Esophagus muscularis mucosa (tissue), 4 donors: ENCODE measurements around the gene CHSY3. TPM values are rescaled to one million over a fixed set of nuclear protein-coding genes. Genes with fewer than 3 reads are reported as not detected.

ENCODE experiments used
- DNase-seq: peaks from one replicate; pipeline ENCODE4 v3.0.0-alpha.2; 2017; ENCODE audit errors: extremely low spot score
- H3K27ac ChIP-seq, 4 donors: fragments of 200-600 bp; sonication (generic); replicated peaks in 1 of 4; 1 replicate in 3 of 4; 2 replicates in 1 of 4; pipeline ENCODE4 v1.5.1; 2016 to 2019; ENCODE audit warnings: mild to moderate bottlenecking in 1 of 4
- H3K27me3 ChIP-seq, 4 donors: fragments of 200-600 bp; sonication (generic); one replicate each; pipeline versions ENCODE4 v1.5.1 to v1.6.0; 2016 to 2019
- H3K36me3 ChIP-seq, 4 donors: fragments of 200-600 bp; sonication (generic); one replicate each; pipeline ENCODE4 v1.5.1; 2016 to 2019
- H3K4me1 ChIP-seq, 4 donors: fragments of 200-600 bp; sonication (generic); one replicate each; pipeline ENCODE4 v1.5.1; 2016 to 2019
- H3K4me3 ChIP-seq, 4 donors: fragments of 200-600 bp; sonication (generic); 1 replicate in 2 of 4; 2 replicates in 2 of 4; pipeline ENCODE4 v1.5.1; 2016 to 2019; ENCODE audit warnings: mild to moderate bottlenecking in 4 of 4, moderate library complexity in 1 of 4
- H3K9me3 ChIP-seq, 4 donors: fragments of 200-600 bp; sonication (generic); 1 replicate in 3 of 4; 2 replicates in 1 of 4; pipeline ENCODE4 v1.5.1; 2016 to 2019
- CTCF ChIP-seq, 3 experiments: fragments of 200-600 bp in 2 of 3; fragments of 450-650 bp in 1 of 3; sonication (generic) in 2 of 3; IDR thresholded peaks; one replicate each; pipeline ENCODE4 v1.5.1; 2017 to 2019; ENCODE audit warnings: antibody characterized with exemption in 3 of 3, mild to moderate bottlenecking in 2 of 3, moderate library complexity in 1 of 3
- EP300 ChIP-seq: sonication (generic); formaldehyde crosslinking; IDR thresholded peaks from one replicate; pipeline ENCODE4 v1.6.1; 2017; ENCODE audit warnings: antibody characterized with exemption
- POLR2A ChIP-seq: fragments of 450-650 bp; IDR thresholded peaks from one replicate; pipeline ENCODE4 v1.6.1; 2017; ENCODE audit warnings: antibody characterized with exemption, moderate library complexity, mild to moderate bottlenecking, low read depth
- POLR2AphosphoS5 ChIP-seq, 2 donors: sonication (generic); formaldehyde crosslinking; IDR thresholded peaks; one replicate each; pipeline ENCODE4 v1.6.1; 2017; ENCODE audit warnings: antibody characterized with exemption in 2 of 2
- WGBS: methylation state at CpG from one replicate; pipeline ENCODE4 v1.1.5; 2018; 5-methylcytosine and 5-hydroxymethylcytosine counted together
- intact Hi-C: fragments of 100-400 bp; cut with DNase I; formaldehyde crosslinking; loops from one replicate; pipeline ENCODE4 v1.15.1; 2023
- total RNA-seq, 4 donors: library from RNA; depleted of rRNA; stranded (reverse); fragments of >200 nt; gene quantifications; one replicate each; pipeline versions ENCODE4 v1.1.0 to v1.2.1, GENCODE V29; 2016

CHSY3 gene
- total RNA-seq, 4 donors from 2014 or later: 1.2 to 2.1 (median 1.7) TPM

DNA sequence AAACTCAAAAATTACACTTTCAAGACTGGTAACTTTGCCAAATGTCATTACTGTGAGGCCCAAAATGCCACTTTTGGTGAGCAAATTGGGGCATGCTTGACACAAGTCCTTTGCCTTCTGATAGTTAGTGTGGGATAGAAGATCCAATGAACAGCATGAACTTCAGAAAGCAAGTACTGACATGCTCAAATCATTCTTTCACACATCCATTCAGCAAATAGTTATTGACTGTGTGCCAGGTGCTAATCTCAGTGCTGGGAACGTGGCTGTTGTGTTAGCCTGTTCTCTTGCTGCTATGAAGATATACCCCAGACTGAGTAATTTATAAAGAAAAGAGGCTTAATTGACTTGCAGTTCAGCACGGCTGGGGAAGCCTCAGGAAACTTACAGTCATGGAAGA lies 247.0 kb downstream of the CHSY3 start:
- WGBS: 36% methylated on average over 2 of the region's 2 CpGs
- Histone ChIP-seq H3K4me3 (no peak overlapping the region), H3K36me3 (no peaks in the 10 kb centered on the region), H3K9me3 (no peaks in the 10 kb centered on the region), H3K27ac (no peak overlapping the region), H3K27me3 (no peaks in the 10 kb centered on the region), H3K4me1 (peaks cover 0 to 16% (median 12%) of the 10 kb centered on the region in 4 donors)
- intact Hi-C loops: no loop called here
- no peak for TF ChIP-seq CTCF (IDR thresholded peaks at IDR 0.05)
- TF ChIP-seq POLR2AphosphoS5 (IDR thresholded peaks at IDR 0.05): no peak
- no peak for TF ChIP-seq EP300
- TF ChIP-seq POLR2A: no peak
- no peak for DNase-seq

DNA sequence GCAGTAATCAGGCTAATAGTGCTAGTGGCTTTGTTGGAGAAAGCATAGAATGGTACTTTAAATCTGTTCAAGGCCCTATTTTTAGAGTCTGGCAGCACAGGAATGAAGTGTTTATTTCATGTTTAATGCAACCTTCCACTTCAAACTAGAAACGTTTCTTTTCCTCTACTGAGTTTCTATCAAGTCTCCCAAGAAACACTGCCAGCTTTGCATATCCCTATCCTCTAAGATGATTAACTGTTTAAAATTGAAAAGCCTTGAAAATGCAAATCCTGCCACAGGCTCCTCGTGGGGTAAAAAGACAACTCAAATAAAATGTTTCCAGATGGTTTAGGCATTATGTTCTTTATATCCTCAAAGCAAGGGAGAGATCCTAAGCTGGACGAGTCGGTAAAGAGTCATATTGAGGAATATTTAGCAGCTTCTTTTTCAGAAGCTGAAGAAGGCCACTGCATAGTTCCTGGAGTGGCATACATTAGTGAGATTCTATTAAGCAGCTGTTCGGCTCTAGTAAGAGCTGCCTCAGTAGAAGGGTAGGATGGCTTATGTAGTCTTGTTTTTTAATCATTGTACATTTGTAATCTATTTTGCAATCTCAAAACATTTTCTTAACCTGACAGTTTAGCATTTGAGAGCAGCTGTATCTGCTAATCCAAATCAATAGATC lies 251.2 kb downstream of the CHSY3 start:
- Histone ChIP-seq H3K9me3 (no peaks in the 10 kb centered on the region), H3K4me3 (no peak overlapping the region), H3K27me3 (no peaks in the 10 kb centered on the region), H3K36me3 (no peaks in the 10 kb centered on the region), H3K4me1 (peaks cover 0 to 21% (median 12%) of the 10 kb centered on the region in 4 donors), H3K27ac (peak overlapping the region in 1 of 4 donors; percentile 16)
- DNase-seq: no peak
- no peak for TF ChIP-seq CTCF (IDR thresholded peaks at IDR 0.05)
- no peak for TF ChIP-seq EP300
- no peak for TF ChIP-seq POLR2A
- WGBS: 26% methylated on average over 5 of the region's 5 CpGs
- intact Hi-C loops: no loop called here

GRCh38 chr5:130158036-130158435 lies 253.8 kb downstream of the CHSY3 start:
- Histone ChIP-seq H3K36me3 (no peaks in the 10 kb centered on the region), H3K9me3 (no peaks in the 10 kb centered on the region), H3K27me3 (no peaks in the 10 kb centered on the region), H3K27ac (no peak overlapping the region), H3K4me3 (no peak overlapping the region), H3K4me1 (peaks cover 0 to 21% (median 12%) of the 10 kb centered on the region in 4 donors)
- no peak for DNase-seq
- intact Hi-C loops: no loop called here
- no peak for TF ChIP-seq POLR2A
- TF ChIP-seq POLR2AphosphoS5 (IDR thresholded peaks at IDR 0.05): no peak
- no peak for TF ChIP-seq EP300
- no peak for TF ChIP-seq CTCF (IDR thresholded peaks at IDR 0.05)
- WGBS: 88% methylated on average over 3 of the region's 3 CpGs

DNA sequence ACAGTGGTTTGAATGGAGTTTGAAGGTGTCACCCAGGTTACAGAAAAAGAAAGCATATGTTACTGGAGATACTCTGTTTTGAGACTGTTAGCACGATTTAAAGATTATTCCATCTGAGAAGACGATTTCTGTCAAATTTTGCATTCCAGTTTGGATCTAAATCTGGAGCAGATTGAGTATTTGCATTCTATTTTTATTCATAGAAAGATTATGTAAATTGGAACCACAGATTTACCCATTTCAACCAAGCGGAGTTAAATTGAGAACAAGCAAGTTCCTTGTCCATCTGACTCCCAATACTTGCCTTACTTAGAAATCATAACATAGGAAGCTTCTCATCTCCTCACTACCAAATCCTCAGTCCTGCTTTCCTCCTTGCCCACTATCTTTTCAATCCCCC lies 255.7 kb downstream of the CHSY3 start:
- Histone ChIP-seq H3K27ac (no peak overlapping the region), H3K27me3 (no peaks in the 10 kb centered on the region), H3K36me3 (no peaks in the 10 kb centered on the region), H3K9me3 (no peaks in the 10 kb centered on the region), H3K4me1 (peaks cover 0 to 17% (median 10%) of the 10 kb centered on the region in 4 donors), H3K4me3 (no peak overlapping the region)
- 81% methylated on average over 3 of the region's 3 CpGs for WGBS
- TF ChIP-seq CTCF (IDR thresholded peaks at IDR 0.05) (no peak), EP300 (no peak), POLR2A (no peak), POLR2AphosphoS5 (IDR thresholded peaks at IDR 0.05) (no peak)
- no peak for DNase-seq
- intact Hi-C loops: no loop called here

GRCh38 chr5:130164966-130165365 lies 260.7 kb downstream of the CHSY3 start:
- no peaks in the 10 kb centered on the region for H3K9me3 ChIP-seq

More at GRCh38 chr5:130164966-130165365, 260.7 kb downstream of the CHSY3 start:
- no peak overlapping the region for H3K27ac ChIP-seq
- no peaks in the 10 kb centered on the region for H3K4me1 ChIP-seq
- no peaks in the 10 kb centered on the region for H3K36me3 ChIP-seq
- DNase-seq: no peak
- intact Hi-C loops: no loop called here
- no peak overlapping the region for H3K4me3 ChIP-seq
- 85% methylated on average over 3 of the region's 3 CpGs for WGBS
- H3K27me3 ChIP-seq: no peaks in the 10 kb centered on the region
- TF ChIP-seq CTCF (IDR thresholded peaks at IDR 0.05): no peak
